WTC11 (cell line): ENCODE measurements around the gene SIRT2. TPM values are rescaled to one million over a fixed set of nuclear protein-coding genes. Genes with fewer than 3 reads are reported as not detected.

Experiments
- ATAC-seq: fragments of 200-7000 bp; cut with Tn5 transposase; 2 replicates; pipeline ENCODE4 v1.10.0; 2021; ENCODE audit warnings: mild to moderate bottlenecking, moderate library complexity
- CTCF ChIA-PET: fragments of 300-600 bp; sonication (Branson Sonifier 250); formaldehyde crosslinking; loops from one replicate; lab custom pipeline; 2021; ENCODE audit warnings: antibody characterized with exemption; lab: Charles Lee
- POLR2A ChIA-PET: fragments of 350-600 bp; sonication (Branson Sonifier 250); formaldehyde crosslinking; loops from one replicate; lab custom pipeline; 2021; ENCODE audit warnings: antibody characterized with exemption; lab: Charles Lee
- DNase-seq: peaks from one replicate; pipeline ENCODE4 v3.0.0; 2021; ENCODE audit warnings: low spot score
- H3K27ac Mint-ChIP-seq: 2 replicates; pipeline ENCODE4 v1.8.0; 2021; ENCODE audit warnings: mixed read lengths
- H3K27me3 Mint-ChIP-seq: 2 replicates; pipeline ENCODE4 v1.8.0; 2021; ENCODE audit warnings: low read depth, mild to moderate bottlenecking, moderate library complexity, mixed read lengths
- H3K36me3 Mint-ChIP-seq: 2 replicates; pipeline ENCODE4 v1.8.0; 2021; ENCODE audit warnings: mixed read lengths
- H3K4me1 Mint-ChIP-seq: 2 replicates; pipeline ENCODE4 v1.8.0; 2022; ENCODE audit warnings: mixed read lengths
- H3K4me3 Mint-ChIP-seq: 2 replicates; pipeline ENCODE4 v1.8.0; 2021; ENCODE audit warnings: mild to moderate bottlenecking, moderate library complexity, mixed read lengths
- H3K9me3 Mint-ChIP-seq: 2 replicates; pipeline ENCODE4 v1.8.0; 2021; ENCODE audit warnings: mixed read lengths
- AR ChIP-seq: fragments of 250-450 bp; sonication (Bioruptor Pico); IDR thresholded peaks from 2 replicates; pipeline ENCODE4 v1.9.0; 2021; ENCODE audit warnings: mild to moderate bottlenecking
- CBFB ChIP-seq: sonication (generic); formaldehyde crosslinking; IDR thresholded peaks from 2 replicates; pipeline ENCODE4 v1.8.1; 2022; ENCODE audit warnings: mild to moderate bottlenecking, low read depth, missing genetic modification reagents
- ELF4 ChIP-seq: sonication (generic); formaldehyde crosslinking; IDR thresholded peaks from 2 replicates; pipeline ENCODE4 v1.8.1; 2022; ENCODE audit warnings: low read depth, mild to moderate bottlenecking, moderate library complexity, missing genetic modification reagents
- FOXK1 ChIP-seq: sonication (generic); formaldehyde crosslinking; IDR thresholded peaks from 2 replicates; pipeline ENCODE4 v1.8.0; 2022; ENCODE audit warnings: mild to moderate bottlenecking, moderate library complexity, missing genetic modification reagents
- FOXP1 ChIP-seq: sonication (generic); formaldehyde crosslinking; IDR thresholded peaks from 2 replicates; pipeline ENCODE4 v1.8.0; 2022; ENCODE audit warnings: missing genetic modification reagents, mild to moderate bottlenecking, moderate library complexity, borderline replicate concordance
- GRHL2 ChIP-seq: fragments of 250-450 bp; sonication (Bioruptor Pico); IDR thresholded peaks from 2 replicates; pipeline ENCODE4 v1.8.0; 2022; ENCODE audit warnings: mild to moderate bottlenecking, moderate library complexity; ENCODE audit not compliant: insufficient replicate concordance, severe bottlenecking
- MLX ChIP-seq: sonication (generic); formaldehyde crosslinking; IDR thresholded peaks from 2 replicates; pipeline ENCODE4 v1.8.1; 2023; ENCODE audit warnings: mild to moderate bottlenecking, missing genetic modification reagents, moderate library complexity
- MYBL2 ChIP-seq: sonication (generic); formaldehyde crosslinking; IDR thresholded peaks from 2 replicates; pipeline ENCODE4 v1.8.1; 2023; ENCODE audit warnings: mild to moderate bottlenecking, moderate library complexity, missing genetic modification reagents
- PRRX2 ChIP-seq: fragments of 250-450 bp; sonication (Bioruptor Pico); IDR thresholded peaks from 2 replicates; pipeline ENCODE4 v1.8.0; 2021; ENCODE audit warnings: mild to moderate bottlenecking
- RELA ChIP-seq: sonication (generic); formaldehyde crosslinking; IDR thresholded peaks from 2 replicates; pipeline ENCODE4 v1.8.1; 2022; ENCODE audit warnings: missing genetic modification reagents, mild to moderate bottlenecking, borderline replicate concordance
- USF2 ChIP-seq: sonication (generic); formaldehyde crosslinking; IDR thresholded peaks from 2 replicates; pipeline ENCODE4 v1.8.1; 2023; ENCODE audit warnings: mild to moderate bottlenecking, missing genetic modification reagents, moderate library complexity
- ZBTB21 ChIP-seq: sonication (generic); formaldehyde crosslinking; IDR thresholded peaks from 2 replicates; pipeline ENCODE4 v1.8.1; 2023; ENCODE audit warnings: mild to moderate bottlenecking, missing genetic modification reagents, borderline replicate concordance
- ZNF232 ChIP-seq: sonication (generic); formaldehyde crosslinking; IDR thresholded peaks from 2 replicates; pipeline ENCODE4 v1.8.0; 2022; ENCODE audit warnings: mild to moderate bottlenecking, missing genetic modification reagents
- ZNF263 ChIP-seq: sonication (generic); formaldehyde crosslinking; IDR thresholded peaks from 2 replicates; pipeline ENCODE4 v1.8.1; 2022; ENCODE audit warnings: low read depth, mild to moderate bottlenecking, moderate library complexity, missing genetic modification reagents
- ZNF281 ChIP-seq: sonication (generic); formaldehyde crosslinking; IDR thresholded peaks from 2 replicates; pipeline ENCODE4 v1.8.0; 2023; ENCODE audit warnings: mild to moderate bottlenecking, missing genetic modification reagents
- ZNF317 ChIP-seq: sonication (generic); formaldehyde crosslinking; IDR thresholded peaks from 2 replicates; pipeline ENCODE4 v1.8.1; 2023; ENCODE audit warnings: low read depth, mild to moderate bottlenecking, moderate library complexity, missing genetic modification reagents, borderline replicate concordance
- ZNF396 ChIP-seq: fragments of 250-450 bp; sonication (Bioruptor Pico); IDR thresholded peaks from 2 replicates; pipeline ENCODE4 v1.8.0; 2021; ENCODE audit warnings: mild to moderate bottlenecking, moderate library complexity, borderline replicate concordance
- ZNF671 ChIP-seq: fragments of 250-450 bp; sonication (Bioruptor Pico); IDR thresholded peaks from 2 replicates; pipeline ENCODE4 v1.8.0; 2021; ENCODE audit warnings: mild to moderate bottlenecking
- total RNA-seq: library from RNA; stranded (reverse); gene quantifications from 3 replicates; pipeline ENCODE4 v1.2.3, GENCODE V29; 2021
- TF ChIP-seq, protein P1 (sequence below): sonication (generic); formaldehyde crosslinking; IDR thresholded peaks from 2 replicates; pipeline ENCODE4 v1.8.0; 2022; ENCODE audit warnings: mild to moderate bottlenecking, missing genetic modification reagents
- TF ChIP-seq, protein P2 (sequence below): fragments of 250-450 bp; sonication (Bioruptor Pico); IDR thresholded peaks from 2 replicates; pipeline ENCODE4 v1.9.0; 2021; ENCODE audit warnings: moderate library complexity, mild to moderate bottlenecking, inconsistent platforms, borderline replicate concordance

SIRT2 gene
- total RNA-seq, 1 experiment from 2014 or later = 9.5 TPM

DNA sequence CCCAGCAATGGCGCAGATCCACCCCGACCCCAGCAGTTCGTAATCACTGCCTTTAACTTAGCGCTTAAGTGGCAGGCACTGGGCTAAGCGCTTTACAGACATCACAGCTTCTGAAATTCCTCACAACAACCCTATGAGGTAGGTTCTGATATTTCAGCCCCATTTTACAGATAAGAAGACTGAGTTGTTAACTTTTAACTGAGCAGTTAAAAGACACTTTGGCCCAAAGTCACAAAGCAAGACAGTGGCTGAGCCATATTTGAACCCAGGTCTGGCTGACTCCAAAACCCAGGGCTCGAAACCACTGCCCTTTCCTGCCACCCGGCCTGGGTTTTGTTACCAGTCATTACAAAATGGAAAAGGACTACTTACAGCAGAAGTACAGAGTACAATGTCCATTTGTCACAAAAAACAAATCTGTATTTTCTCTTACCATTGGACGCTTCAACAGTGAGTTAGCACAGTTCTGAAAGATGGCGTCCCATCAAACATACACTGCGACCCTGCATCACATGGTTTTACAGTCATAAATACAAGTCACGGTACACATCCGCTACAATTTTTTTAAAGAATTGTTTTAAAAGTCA is 58.1 kb downstream of the SIRT2 start:
- H3K27ac Mint-ChIP-seq = peak overlapping the region; percentile 84
- peaks cover 8% of the 10 kb centered on the region; the same call in 1 of the 2 replicates for H3K4me1 Mint-ChIP-seq
- DNase-seq = no peak
- H3K27me3 Mint-ChIP-seq = no peaks in the 10 kb centered on the region
- no peak for ATAC-seq
- H3K9me3 Mint-ChIP-seq = no peaks in the 10 kb centered on the region
- no peak overlapping the region for H3K4me3 Mint-ChIP-seq
- ChIA-PET CTCF (no interaction called here), POLR2A (interaction anchor here (0.8 kb wide), 1 partner anchor 9 kb away, joined by 4 read pairs; the partner anchor contains the start of gene ECH1)
- H3K36me3 Mint-ChIP-seq = peaks cover 97% of the 10 kb centered on the region
- TF ChIP-seq RELA (CRISPR knock-in tag) = no peak
- no peak for TF ChIP-seq ELF4 (CRISPR knock-in tag)
- TF ChIP-seq ZNF317 (CRISPR knock-in tag) = no peak
- no peak for TF ChIP-seq MYBL2 (CRISPR knock-in tag)
- TF ChIP-seq ZNF281 (CRISPR knock-in tag) = no peak
- no peak for TF ChIP-seq USF2
- no peak for TF ChIP-seq ZBTB21
- TF ChIP-seq CBFB (CRISPR knock-in tag) = no peak
- TF ChIP-seq, protein P1, sequence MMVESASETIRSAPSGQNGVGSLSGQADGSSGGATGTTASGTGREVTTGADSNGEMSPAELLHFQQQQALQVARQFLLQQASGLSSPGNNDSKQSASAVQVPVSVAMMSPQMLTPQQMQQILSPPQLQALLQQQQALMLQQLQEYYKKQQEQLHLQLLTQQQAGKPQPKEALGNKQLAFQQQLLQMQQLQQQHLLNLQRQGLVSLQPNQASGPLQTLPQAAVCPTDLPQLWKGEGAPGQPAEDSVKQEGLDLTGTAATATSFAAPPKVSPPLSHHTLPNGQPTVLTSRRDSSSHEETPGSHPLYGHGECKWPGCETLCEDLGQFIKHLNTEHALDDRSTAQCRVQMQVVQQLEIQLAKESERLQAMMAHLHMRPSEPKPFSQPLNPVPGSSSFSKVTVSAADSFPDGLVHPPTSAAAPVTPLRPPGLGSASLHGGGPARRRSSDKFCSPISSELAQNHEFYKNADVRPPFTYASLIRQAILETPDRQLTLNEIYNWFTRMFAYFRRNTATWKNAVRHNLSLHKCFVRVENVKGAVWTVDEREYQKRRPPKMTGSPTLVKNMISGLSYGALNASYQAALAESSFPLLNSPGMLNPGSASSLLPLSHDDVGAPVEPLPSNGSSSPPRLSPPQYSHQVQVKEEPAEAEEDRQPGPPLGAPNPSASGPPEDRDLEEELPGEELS = no peak
- TF ChIP-seq, protein P2, sequence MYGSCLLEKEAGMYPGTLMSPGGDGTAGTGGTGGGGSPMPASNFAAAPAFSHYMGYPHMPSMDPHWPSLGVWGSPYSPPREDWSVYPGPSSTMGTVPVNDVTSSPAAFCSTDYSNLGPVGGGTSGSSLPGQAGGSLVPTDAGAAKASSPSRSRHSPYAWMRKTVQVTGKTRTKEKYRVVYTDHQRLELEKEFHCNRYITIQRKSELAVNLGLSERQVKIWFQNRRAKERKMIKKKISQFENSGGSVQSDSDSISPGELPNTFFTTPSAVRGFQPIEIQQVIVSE (CRISPR knock-in tag) = no peak
- no peak for TF ChIP-seq ZNF671 (CRISPR knock-in tag)

GRCh38 chr19:38840583-38840968 is 58.8 kb downstream of the SIRT2 start:
- peaks cover 94% of the 10 kb centered on the region for H3K36me3 Mint-ChIP-seq
- CTCF ChIA-PET = no interaction called here
- no peak overlapping the region for H3K4me3 Mint-ChIP-seq
- TF ChIP-seq ZNF671 (CRISPR knock-in tag) (peak; percentile 22; the same call in 1 of the 2 replicates), GRHL2 (no peak), PRRX2 (CRISPR knock-in tag) (0 out of 2 replicates have a peak, but pooled peaks have one; percentile 31)
- TF ChIP-seq, all 79 proteins: peak for 2
- POLR2A ChIA-PET = interaction anchor here (0.8 kb wide), 1 partner anchor 9 kb away, joined by 4 read pairs; the partner anchor contains the start of gene ECH1
- ATAC-seq (no peak), DNase-seq (no peak)
- no peaks in the 10 kb centered on the region for H3K27me3 Mint-ChIP-seq
- peak overlapping the region; percentile 79 for H3K27ac Mint-ChIP-seq
- H3K9me3 Mint-ChIP-seq = no peaks in the 10 kb centered on the region
- H3K4me1 Mint-ChIP-seq = peaks cover 3% of the 10 kb centered on the region; the same call in 1 of the 2 replicates

DNA sequence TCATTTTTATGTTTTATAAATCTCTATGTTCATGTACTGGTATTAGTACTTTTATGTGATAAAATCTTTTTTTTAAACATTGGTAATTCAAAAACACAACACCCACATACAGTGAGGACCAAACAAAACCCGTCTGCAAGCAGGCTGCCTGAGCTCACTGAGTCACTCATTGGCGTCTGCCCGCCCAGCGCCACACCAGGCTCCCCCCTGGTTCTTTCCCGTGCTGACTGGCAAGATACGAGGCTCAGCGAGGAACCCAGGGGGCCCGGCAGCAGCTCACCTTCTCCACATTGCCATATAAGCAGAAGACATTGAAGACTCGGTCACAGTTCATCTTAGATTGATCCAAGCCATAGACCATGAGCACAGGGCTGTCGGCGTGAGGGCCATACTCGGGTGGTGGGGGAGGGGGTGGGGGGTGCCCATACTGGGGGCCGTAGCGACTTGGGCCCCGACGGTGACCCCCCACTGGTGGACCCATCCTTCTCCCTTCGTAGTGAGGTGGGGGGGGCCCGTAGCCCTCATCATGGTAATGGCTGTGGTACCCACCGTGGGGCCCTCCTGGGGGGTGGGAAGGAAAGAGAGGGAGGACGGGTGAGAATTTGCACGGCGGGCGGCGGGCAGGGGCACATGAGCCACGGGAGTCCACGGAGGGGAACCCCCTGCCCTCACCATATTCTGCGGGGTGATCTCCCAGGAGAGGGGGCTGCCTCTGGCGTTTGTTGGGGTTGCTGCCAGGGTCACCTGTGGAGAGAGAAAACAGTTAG is 59.4 kb downstream of the SIRT2 start:
- no peak for DNase-seq
- Mint-ChIP-seq H3K4me3 (no peak overlapping the region), H3K27me3 (no peaks in the 10 kb centered on the region), H3K36me3 (peaks cover 92% of the 10 kb centered on the region), H3K27ac (no peak overlapping the region), H3K9me3 (no peaks in the 10 kb centered on the region), H3K4me1 (no peaks in the 10 kb centered on the region)
- ATAC-seq = no peak
- ChIA-PET POLR2A (no interaction called here), CTCF (no interaction called here)
- no peak for TF ChIP-seq ZNF263 (CRISPR knock-in tag)
- TF ChIP-seq MLX = no peak
- no peak for TF ChIP-seq FOXP1 (CRISPR knock-in tag)
- TF ChIP-seq ZNF396 = no peak
- no peak for TF ChIP-seq FOXK1 (CRISPR knock-in tag)
- TF ChIP-seq AR (CRISPR knock-in tag) = no peak
- no peak for TF ChIP-seq ZNF232 (CRISPR knock-in tag)
